Calu3 (cell line): Measurements from ENCODE around the gene THADA. TPM values are rescaled to one million over a fixed set of nuclear protein-coding genes. Genes with fewer than 3 reads are reported as not detected.
"Not testable (repeated sequence)": the region's sequence is repeated elsewhere in the genome, so short reads cannot be mapped to it uniquely, and the experiment has no call there.

Experiments used
- BruUV-seq: library from RNA; stranded (reverse); fragments of 400-500 nt; replicated peaks from 2 replicates; lab custom pipeline; 2021; lab: Mats Ljungman, UMichigan
- CTCF ChIA-PET: fragments of 300-600 bp; sonication (Branson Sonifier 250); formaldehyde crosslinking; loops from one replicate; lab custom pipeline; 2022; ENCODE audit warnings: antibody characterized with exemption; lab: Charles Lee
- DNase-seq: peaks from one replicate; pipeline ENCODE4 v3.0.0; 2022
- H3K27ac Mint-ChIP-seq: one replicate; pipeline ENCODE4 v1.8.0; 2022; ENCODE audit warnings: mixed read lengths; ENCODE audit not compliant: unreplicated experiment
- H3K27me3 Mint-ChIP-seq: one replicate; pipeline ENCODE4 v1.8.0; 2022; ENCODE audit warnings: mixed read lengths; ENCODE audit not compliant: unreplicated experiment
- H3K36me3 Mint-ChIP-seq: one replicate; pipeline ENCODE4 v1.8.0; 2022; ENCODE audit warnings: mild to moderate bottlenecking, moderate library complexity, mixed read lengths; ENCODE audit not compliant: insufficient read depth, unreplicated experiment
- H3K4me1 Mint-ChIP-seq: one replicate; pipeline ENCODE4 v1.8.0; 2022; ENCODE audit warnings: mild to moderate bottlenecking, low read depth, mixed read lengths; ENCODE audit not compliant: unreplicated experiment
- H3K4me3 Mint-ChIP-seq: one replicate; pipeline ENCODE4 v1.8.0; 2022; ENCODE audit warnings: mild to moderate bottlenecking, low read depth, moderate library complexity, mixed read lengths; ENCODE audit not compliant: unreplicated experiment
- H3K9me3 Mint-ChIP-seq: one replicate; pipeline ENCODE4 v1.8.0; 2022; ENCODE audit warnings: low read depth, mixed read lengths; ENCODE audit not compliant: unreplicated experiment
- CTCF ChIP-seq: fragments of 200-600 bp; IDR thresholded peaks from one replicate; pipeline ENCODE4 v1.8.0; 2022; ENCODE audit warnings: antibody characterized with exemption; ENCODE audit not compliant: unreplicated experiment
- intact Hi-C: fragments of 100-400 bp; cut with micrococcal nuclease; formaldehyde crosslinking; loops from one replicate; pipeline ENCODE4 v1.10.0; 2022; ENCODE audit not compliant: unreplicated experiment
- total RNA-seq: library from RNA; stranded (reverse); gene quantifications from 2 replicates; pipeline ENCODE4 v1.2.3, GENCODE V29; 2022

Gene THADA
- total RNA-seq, 1 experiment from 2014 or later, result 35.5 TPM

- peaks cover 22% of the 10 kb centered on the region for H3K4me1 Mint-ChIP-seq
- BruUV-seq, result no TSS peak
- H3K4me3 Mint-ChIP-seq, result no peak overlapping the region
Observed at GRCh38 chr2:43300222-43300621, 295.6 kb downstream of the THADA start.

DNA sequence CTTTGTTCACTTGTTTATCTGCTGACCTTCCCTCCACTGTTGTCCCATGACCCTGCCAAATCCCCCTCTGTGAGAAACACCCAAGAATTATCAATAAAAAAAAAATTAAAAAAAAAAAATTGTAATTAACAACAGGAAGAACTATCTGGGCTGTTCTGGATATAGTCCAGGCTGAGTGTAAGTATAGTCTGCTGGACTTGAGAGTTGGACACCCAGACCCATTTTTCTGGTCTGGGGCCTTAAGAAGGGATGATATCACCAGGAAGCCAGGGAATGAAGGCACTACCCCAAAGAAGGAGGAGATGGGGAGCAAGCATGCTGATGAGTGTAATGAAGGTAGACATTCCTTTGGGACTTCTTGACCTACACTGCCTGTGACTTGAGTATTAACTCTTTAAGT, 297.3 kb downstream of the THADA start:
- no peak for TF ChIP-seq CTCF
- Mint-ChIP-seq H3K27ac (no peak overlapping the region), H3K36me3 (peaks cover 10% of the 10 kb centered on the region), H3K4me1 (peaks cover 30% of the 10 kb centered on the region), H3K9me3 (no peaks in the 10 kb centered on the region), H3K27me3 (no peaks in the 10 kb centered on the region), H3K4me3 (no peak overlapping the region)
- no TSS peak for BruUV-seq
- CTCF ChIA-PET, result no interaction called here
- no peak for DNase-seq
- intact Hi-C loops, result no loop called here

More at GRCh38 chr2:43300222-43300621, 295.6 kb downstream of the THADA start:
- Mint-ChIP-seq H3K9me3 (no peaks in the 10 kb centered on the region), H3K36me3 (peaks cover 8% of the 10 kb centered on the region), H3K27ac (no peak overlapping the region), H3K27me3 (no peaks in the 10 kb centered on the region)
- no peak for TF ChIP-seq CTCF
- DNase-seq, result no peak
- CTCF ChIA-PET, result no interaction called here
- intact Hi-C loops, result loop anchor here (5.0 kb wide), 1 partner anchor 182 kb away; no protein-coding TSS in a partner anchor

GRCh38 chr2:43297740-43298139, 298.1 kb downstream of the THADA start:
- H3K9me3 Mint-ChIP-seq, CTCF ChIA-PET, DNase-seq, H3K27ac Mint-ChIP-seq, H3K27me3 Mint-ChIP-seq, BruUV-seq, H3K4me3 Mint-ChIP-seq, intact Hi-C loops: not testable (repeated sequence)
- peaks cover 10% of the 10 kb centered on the region for H3K36me3 Mint-ChIP-seq
- peaks cover 34% of the 10 kb centered on the region for H3K4me1 Mint-ChIP-seq

GRCh38 chr2:43294973-43295603, 300.8 kb downstream of the THADA start:
- no peaks in the 10 kb centered on the region for H3K9me3 Mint-ChIP-seq
- CTCF ChIA-PET, result no interaction called here
- no peak overlapping the region for H3K4me3 Mint-ChIP-seq
- H3K27me3 Mint-ChIP-seq, result no peaks in the 10 kb centered on the region
- peak overlapping the region; percentile 61 for H3K27ac Mint-ChIP-seq
- peaks cover 19% of the 10 kb centered on the region for H3K36me3 Mint-ChIP-seq
- peaks cover 26% of the 10 kb centered on the region for H3K4me1 Mint-ChIP-seq
- no peak for DNase-seq
- BruUV-seq, result no TSS peak
- intact Hi-C loops, result no loop called here
- no peak for TF ChIP-seq CTCF
